Activated CD8-positive, alpha-beta memory T cell treated with anti-CD3 and anti-CD28 coated beads, Interleukin-2, amount 50 U/mL, for 48 hours (primary cell): Measurements from ENCODE around the gene TBX2.
"Not testable (repeated sequence)": the region's sequence is repeated elsewhere in the genome, so short reads cannot be mapped to it uniquely, and the experiment has no call there.

Experiments used
- DNase-seq: peaks from one replicate; pipeline ENCODE4 v3.0.0-alpha.2; 2020

TBX2 gene

GRCh38 chr17:61440697-61441096 lies 41.1 kb downstream of the TBX2 start:
- DNase-seq = no peak

GRCh38 chr17:61441507-61441906 lies 41.9 kb downstream of the TBX2 start:
- not testable (repeated sequence) for DNase-seq

GRCh38 chr17:61442136-61442775 lies 42.6 kb downstream of the TBX2 start:
- no peak for DNase-seq

- DNase-seq = no peak
Measured at GRCh38 chr17:61442878-61443474, 43.3 kb downstream of the TBX2 start.

- no peak for DNase-seq
Measured at GRCh38 chr17:61443475-61443882, 43.8 kb downstream of the TBX2 start.

GRCh38 chr17:61444075-61444474 lies 44.4 kb downstream of the TBX2 start:
- no peak for DNase-seq

- no peak for DNase-seq
Measured at GRCh38 chr17:61444831-61445230, 45.2 kb downstream of the TBX2 start.

GRCh38 chr17:61447358-61447757 lies 47.7 kb downstream of the TBX2 start:
- DNase-seq = no peak

GRCh38 chr17:61448042-61448441 lies 48.4 kb downstream of the TBX2 start:
- no peak for DNase-seq

- DNase-seq = not testable (repeated sequence)
Measured at GRCh38 chr17:61449140-61449539, 49.5 kb downstream of the TBX2 start.

GRCh38 chr17:61449707-61450640 lies 50.3 kb downstream of the TBX2 start:
- DNase-seq = no peak

GRCh38 chr17:61450641-61451537 lies 51.2 kb downstream of the TBX2 start:
- DNase-seq = no peak

GRCh38 chr17:61451538-61452300 lies 52.1 kb downstream of the TBX2 start:
- DNase-seq = no peak

GRCh38 chr17:61452301-61453290 lies 53.0 kb downstream of the TBX2 start, which contains the start of gene TBX4:
TSS of gene TBX4 (plus strand) at chr17:61452422. CDS start at chr17:61456491, 4,069 bp downstream.
- peak; percentile 54 for DNase-seq

GRCh38 chr17:61453566-61454380 lies 54.1 kb downstream of the TBX2 start:
- no peak for DNase-seq

GRCh38 chr17:61454381-61455323 lies 55.0 kb downstream of the TBX2 start:
- no peak for DNase-seq

GRCh38 chr17:61455324-61456060 lies 55.8 kb downstream of the TBX2 start:
- peak; percentile 54 for DNase-seq
